MM.1S (cell line): ENCODE measurements around the gene UPF3A.

ENCODE experiments used
- EZH2 ChIP-seq: fragments of 300-600 bp; sonication (generic); optimal IDR thresholded peaks from 2 replicates; pipeline ENCODE3; 2017; ENCODE audit warnings: low read depth, mild to moderate bottlenecking, antibody characterized with exemption, low read length, mixed read lengths
- TF ChIP-seq, protein P1 (sequence below): fragments of 300-600 bp; sonication (generic); IDR thresholded peaks from 2 replicates; pipeline ENCODE4 v1.5.1; 2016; ENCODE audit warnings: antibody characterized with exemption, low read length, mixed read lengths

DNA sequence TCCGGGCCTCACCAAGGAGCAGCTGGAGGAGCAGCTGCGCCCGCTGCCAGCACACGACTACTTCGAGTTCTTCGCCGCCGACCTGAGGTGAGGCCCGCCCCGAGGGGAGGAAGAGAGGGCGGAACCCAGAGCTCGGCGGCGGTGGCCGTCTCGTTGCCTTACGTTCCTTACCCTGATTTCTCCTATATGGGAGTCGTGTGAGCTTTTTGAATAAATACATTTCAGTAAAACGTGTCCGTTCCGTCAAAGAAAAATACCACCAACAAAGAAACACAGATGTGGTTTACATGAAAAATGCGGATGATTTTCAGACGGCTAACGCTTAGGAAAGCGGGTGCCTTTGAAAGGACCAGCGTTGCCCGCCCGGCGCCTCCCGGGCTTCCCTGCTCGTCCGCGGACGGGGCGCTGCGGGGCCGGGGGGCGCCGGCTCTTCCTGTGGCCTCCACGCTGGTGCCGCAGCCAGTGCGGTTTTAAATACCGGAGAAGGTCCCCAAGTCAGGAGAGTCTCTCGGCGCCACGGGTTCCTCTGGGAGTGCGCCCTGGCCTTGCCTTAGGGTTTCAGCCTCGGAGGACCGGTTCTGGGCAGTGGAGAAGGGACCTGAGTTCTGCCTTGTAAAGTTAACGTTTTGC lies 755 bp downstream of the UPF3A start:
- TF ChIP-seq, protein P1, sequence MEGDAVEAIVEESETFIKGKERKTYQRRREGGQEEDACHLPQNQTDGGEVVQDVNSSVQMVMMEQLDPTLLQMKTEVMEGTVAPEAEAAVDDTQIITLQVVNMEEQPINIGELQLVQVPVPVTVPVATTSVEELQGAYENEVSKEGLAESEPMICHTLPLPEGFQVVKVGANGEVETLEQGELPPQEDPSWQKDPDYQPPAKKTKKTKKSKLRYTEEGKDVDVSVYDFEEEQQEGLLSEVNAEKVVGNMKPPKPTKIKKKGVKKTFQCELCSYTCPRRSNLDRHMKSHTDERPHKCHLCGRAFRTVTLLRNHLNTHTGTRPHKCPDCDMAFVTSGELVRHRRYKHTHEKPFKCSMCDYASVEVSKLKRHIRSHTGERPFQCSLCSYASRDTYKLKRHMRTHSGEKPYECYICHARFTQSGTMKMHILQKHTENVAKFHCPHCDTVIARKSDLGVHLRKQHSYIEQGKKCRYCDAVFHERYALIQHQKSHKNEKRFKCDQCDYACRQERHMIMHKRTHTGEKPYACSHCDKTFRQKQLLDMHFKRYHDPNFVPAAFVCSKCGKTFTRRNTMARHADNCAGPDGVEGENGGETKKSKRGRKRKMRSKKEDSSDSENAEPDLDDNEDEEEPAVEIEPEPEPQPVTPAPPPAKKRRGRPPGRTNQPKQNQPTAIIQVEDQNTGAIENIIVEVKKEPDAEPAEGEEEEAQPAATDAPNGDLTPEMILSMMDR: no peak
- TF ChIP-seq EZH2: no peak
